ENCODE results near the gene TDP2.

Gene TDP2

DNA sequence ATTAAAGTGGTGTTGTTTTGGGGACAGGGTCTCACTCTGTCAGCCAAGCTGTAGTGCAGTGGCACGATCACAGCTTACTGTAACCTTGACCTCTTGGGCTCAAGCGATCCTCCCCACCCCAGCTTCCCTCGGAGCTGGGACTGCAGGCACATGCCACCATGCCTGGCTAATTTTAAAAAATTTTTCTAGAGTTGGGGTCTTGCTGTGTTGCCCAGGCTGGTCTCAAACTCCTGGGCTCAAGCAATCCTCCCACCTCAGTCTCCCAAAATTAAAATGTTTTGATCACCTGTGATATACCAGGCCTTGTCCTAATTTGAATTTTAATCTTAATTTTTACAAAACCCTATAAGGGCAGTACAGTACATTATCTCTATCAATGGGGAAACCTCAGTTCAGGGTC is 25.7 kb upstream of the TDP2 start:
- H3K4ac ChIP-seq (ENCODE audit: low read length): no peak overlapping the region
- H2AK5ac ChIP-seq (ENCODE audit: low read depth, low read length): no peak overlapping the region
- no peak overlapping the region for H3K27ac ChIP-seq (replicated peaks; ENCODE audit: low read length)
- no peak overlapping the region for H3K18ac ChIP-seq (ENCODE audit: low read length)
- no peak overlapping the region for H3K23ac ChIP-seq (ENCODE audit: low read depth, low read length, poor library complexity)
- H4K91ac ChIP-seq (ENCODE audit: low read depth, low read length, poor library complexity): no peak overlapping the region
- no peak overlapping the region for H2AFZ ChIP-seq (ENCODE audit: low read length)
- H3K79me1 ChIP-seq (ENCODE audit: low read depth, low read length): no peaks in the 10 kb centered on the region
- no peak overlapping the region for H3K9ac ChIP-seq (ENCODE audit: low read depth, low read length, poor library complexity)
- no peaks in the 10 kb centered on the region for H3K27me3 ChIP-seq (ENCODE audit: control insufficient read depth in 3 of 3, insufficient read depth in 3 of 3, low read depth in 1 of 3, low read length in 3 of 3)
- H4K8ac ChIP-seq (ENCODE audit: low read depth, low read length): no peak overlapping the region
- no peak overlapping the region for H3K14ac ChIP-seq (ENCODE audit: low read length)
- no peak overlapping the region for H2BK12ac ChIP-seq (ENCODE audit: low read length)
- no CpG with 5 or more reads among the region's 3 CpGs for WGBS, 2 donors (ENCODE audit: extremely low coverage in 2 of 2, insufficient read length in 2 of 2, insufficient replicate concordance in 1 of 2)
- no peaks in the 10 kb centered on the region for H3K4me1 ChIP-seq (ENCODE audit: control insufficient read depth in 2 of 2, insufficient read depth in 1 of 2, low read depth in 1 of 2, low read length in 2 of 2)
- H2BK120ac ChIP-seq (ENCODE audit: low read depth, low read length): no peak overlapping the region
- H2BK5ac ChIP-seq (ENCODE audit: low read length): no peak overlapping the region
- H3K4me2 ChIP-seq (ENCODE audit: insufficient read depth, low read length, poor library complexity, severe bottlenecking): no peak overlapping the region
- no peak for DNase-seq (ENCODE audit: low spot score)
- no peaks in the 10 kb centered on the region for H3K36me3 ChIP-seq (replicated peaks in 1 of 2; ENCODE audit: control insufficient read depth in 2 of 2, insufficient read depth in 2 of 2, low read length in 2 of 2)
- H3K9me3 ChIP-seq (replicated peaks in 1 of 2; ENCODE audit: control insufficient read depth in 2 of 2, insufficient read depth in 1 of 2, low read depth in 1 of 2, low read length in 2 of 2): no peaks in the 10 kb centered on the region
- no peak overlapping the region for H2BK15ac ChIP-seq (ENCODE audit: low read length)
- H3K4me3 ChIP-seq (ENCODE audit: low read length in 2 of 2): no peak overlapping the region

DNA sequence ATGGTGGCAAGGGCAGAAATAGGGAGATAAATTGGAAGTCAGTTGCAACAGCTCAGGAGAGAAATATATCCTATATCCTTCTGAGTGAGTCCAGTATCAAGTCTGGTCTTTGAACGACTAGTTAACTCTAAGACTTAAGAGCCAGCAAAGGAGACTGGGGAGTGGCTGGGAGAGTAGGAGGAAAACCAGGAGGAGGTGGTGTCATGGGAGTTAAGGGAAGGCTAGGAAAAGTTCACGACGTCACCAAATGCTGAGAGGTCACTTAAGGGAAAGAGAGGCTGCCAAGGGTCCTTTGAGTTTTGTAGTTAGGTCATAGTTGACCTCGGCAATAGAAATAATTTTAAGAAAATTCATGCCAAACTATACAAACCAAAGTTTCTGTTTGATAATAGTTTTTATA is 25.3 kb upstream of the TDP2 start:
- H3K27ac ChIP-seq (replicated peaks; ENCODE audit: low read length): no peak overlapping the region
- no peak overlapping the region for H2AFZ ChIP-seq (ENCODE audit: low read length)
- no peaks in the 10 kb centered on the region for H3K9me3 ChIP-seq (replicated peaks in 1 of 2; ENCODE audit: control insufficient read depth in 2 of 2, insufficient read depth in 1 of 2, low read depth in 1 of 2, low read length in 2 of 2)
- H2BK12ac ChIP-seq (ENCODE audit: low read length): no peak overlapping the region
- no peak overlapping the region for H2AK5ac ChIP-seq (ENCODE audit: low read depth, low read length)
- no peak overlapping the region for H3K18ac ChIP-seq (ENCODE audit: low read length)
- H2BK120ac ChIP-seq (ENCODE audit: low read depth, low read length): no peak overlapping the region
- H3K36me3 ChIP-seq (replicated peaks in 1 of 2; ENCODE audit: control insufficient read depth in 2 of 2, insufficient read depth in 2 of 2, low read length in 2 of 2): peaks cover 0 to under 1% of the 10 kb centered on the region in 2 donors
- H3K14ac ChIP-seq (ENCODE audit: low read length): no peak overlapping the region
- H3K27me3 ChIP-seq (ENCODE audit: control insufficient read depth in 3 of 3, insufficient read depth in 3 of 3, low read depth in 1 of 3, low read length in 3 of 3): no peaks in the 10 kb centered on the region
- no CpG with 5 or more reads among the region's 4 CpGs for WGBS, 2 donors (ENCODE audit: extremely low coverage in 2 of 2, insufficient read length in 2 of 2, insufficient replicate concordance in 1 of 2)
- no peak for DNase-seq (ENCODE audit: low spot score)
- no peak overlapping the region for H3K23ac ChIP-seq (ENCODE audit: low read depth, low read length, poor library complexity)
- H3K4me2 ChIP-seq (ENCODE audit: insufficient read depth, low read length, poor library complexity, severe bottlenecking): no peak overlapping the region
- H3K4me3 ChIP-seq (ENCODE audit: low read length in 2 of 2): no peak overlapping the region
- H2BK15ac ChIP-seq (ENCODE audit: low read length): no peak overlapping the region
- no peaks in the 10 kb centered on the region for H3K4me1 ChIP-seq (ENCODE audit: control insufficient read depth in 2 of 2, insufficient read depth in 1 of 2, low read depth in 1 of 2, low read length in 2 of 2)
- H4K8ac ChIP-seq (ENCODE audit: low read depth, low read length): no peak overlapping the region
- H3K79me1 ChIP-seq (ENCODE audit: low read depth, low read length): no peaks in the 10 kb centered on the region
- no peak overlapping the region for H3K9ac ChIP-seq (ENCODE audit: low read depth, low read length, poor library complexity)
- H3K4ac ChIP-seq (ENCODE audit: low read length): no peak overlapping the region
- no peak overlapping the region for H2BK5ac ChIP-seq (ENCODE audit: low read length)
- no peak overlapping the region for H4K91ac ChIP-seq (ENCODE audit: low read depth, low read length, poor library complexity)

DNA sequence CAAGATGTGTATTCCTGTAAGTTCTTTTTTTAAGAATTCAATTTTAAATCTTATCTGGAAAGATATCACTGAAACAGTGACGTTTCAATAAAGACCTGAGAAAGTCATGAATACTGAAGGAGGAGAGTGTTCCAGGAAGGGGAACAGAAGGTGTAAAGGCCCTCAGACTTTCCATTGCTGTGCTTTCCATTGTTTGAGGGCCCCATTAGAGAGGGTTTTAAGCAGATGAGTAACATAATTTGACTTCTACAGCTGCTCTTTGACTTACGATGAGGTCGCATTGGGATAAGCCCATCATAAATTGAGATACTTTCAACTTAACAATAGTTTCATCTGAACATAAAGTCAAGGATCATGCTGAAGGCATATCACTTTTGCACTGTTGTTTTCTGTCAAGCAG is 24.9 kb upstream of the TDP2 start:
- no peak overlapping the region for H3K14ac ChIP-seq (ENCODE audit: low read length)
- no peak overlapping the region for H3K4me2 ChIP-seq (ENCODE audit: insufficient read depth, low read length, poor library complexity, severe bottlenecking)
- H2AFZ ChIP-seq (ENCODE audit: low read length): no peak overlapping the region
- H2BK120ac ChIP-seq (ENCODE audit: low read depth, low read length): no peak overlapping the region
- H3K9ac ChIP-seq (ENCODE audit: low read depth, low read length, poor library complexity): no peak overlapping the region
- no peak overlapping the region for H2BK15ac ChIP-seq (ENCODE audit: low read length)
- H3K4me3 ChIP-seq (ENCODE audit: low read length in 2 of 2): no peak overlapping the region
- no peak overlapping the region for H2BK5ac ChIP-seq (ENCODE audit: low read length)
- no peak overlapping the region for H4K91ac ChIP-seq (ENCODE audit: low read depth, low read length, poor library complexity)
- no peaks in the 10 kb centered on the region for H3K79me1 ChIP-seq (ENCODE audit: low read depth, low read length)
- H3K18ac ChIP-seq (ENCODE audit: low read length): no peak overlapping the region
- H3K27ac ChIP-seq (replicated peaks; ENCODE audit: low read length): no peak overlapping the region
- H3K4ac ChIP-seq (ENCODE audit: low read length): no peak overlapping the region
- no peak overlapping the region for H4K8ac ChIP-seq (ENCODE audit: low read depth, low read length)
- no CpG with 5 or more reads among the region's 3 CpGs for WGBS, 2 donors (ENCODE audit: extremely low coverage in 2 of 2, insufficient read length in 2 of 2, insufficient replicate concordance in 1 of 2)
- no peak for DNase-seq (ENCODE audit: low spot score)
- no peaks in the 10 kb centered on the region for H3K27me3 ChIP-seq (ENCODE audit: control insufficient read depth in 3 of 3, insufficient read depth in 3 of 3, low read depth in 1 of 3, low read length in 3 of 3)
- H3K23ac ChIP-seq (ENCODE audit: low read depth, low read length, poor library complexity): no peak overlapping the region
- peaks cover 0 to 4% of the 10 kb centered on the region in 2 donors for H3K36me3 ChIP-seq (replicated peaks in 1 of 2; ENCODE audit: control insufficient read depth in 2 of 2, insufficient read depth in 2 of 2, low read length in 2 of 2)
- H3K4me1 ChIP-seq (ENCODE audit: control insufficient read depth in 2 of 2, insufficient read depth in 1 of 2, low read depth in 1 of 2, low read length in 2 of 2): no peaks in the 10 kb centered on the region
- H3K9me3 ChIP-seq (replicated peaks in 1 of 2; ENCODE audit: control insufficient read depth in 2 of 2, insufficient read depth in 1 of 2, low read depth in 1 of 2, low read length in 2 of 2): no peaks in the 10 kb centered on the region
- no peak overlapping the region for H2AK5ac ChIP-seq (ENCODE audit: low read depth, low read length)
- H2BK12ac ChIP-seq (ENCODE audit: low read length): no peak overlapping the region

DNA sequence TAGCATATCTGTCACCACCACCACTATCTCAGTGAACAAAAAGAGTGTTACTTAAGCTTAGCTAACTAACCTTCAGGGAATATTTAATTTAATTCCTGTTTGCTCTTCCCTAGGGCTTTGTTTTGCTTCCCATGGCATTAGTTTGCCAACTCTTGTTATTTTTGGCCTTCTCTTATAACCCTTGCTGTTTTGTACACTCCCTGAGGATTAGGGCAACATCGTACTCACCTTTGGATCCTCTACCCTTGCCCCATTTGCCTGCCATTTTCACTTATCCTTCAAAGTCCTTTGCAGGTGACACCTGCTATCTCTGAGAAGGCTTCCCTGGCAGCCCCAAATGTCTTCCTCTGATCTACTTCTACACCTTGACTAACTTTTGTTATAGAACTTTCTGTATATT is 23.9 kb upstream of the TDP2 start:
- Histone ChIP-seq H3K23ac (ENCODE audit: low read depth, low read length, poor library complexity) (no peak overlapping the region), H3K9me3 (replicated peaks in 1 of 2; ENCODE audit: control insufficient read depth in 2 of 2, insufficient read depth in 1 of 2, low read depth in 1 of 2, low read length in 2 of 2) (no peaks in the 10 kb centered on the region), H3K4me2 (ENCODE audit: insufficient read depth, low read length, poor library complexity, severe bottlenecking) (no peak overlapping the region), H3K27me3 (ENCODE audit: control insufficient read depth in 3 of 3, insufficient read depth in 3 of 3, low read depth in 1 of 3, low read length in 3 of 3) (no peaks in the 10 kb centered on the region), H3K4ac (ENCODE audit: low read length) (no peak overlapping the region), H3K9ac (ENCODE audit: low read depth, low read length, poor library complexity) (no peak overlapping the region), H2BK12ac (ENCODE audit: low read length) (no peak overlapping the region), H3K36me3 (replicated peaks in 1 of 2; ENCODE audit: control insufficient read depth in 2 of 2, insufficient read depth in 2 of 2, low read length in 2 of 2) (peaks cover 0 to 4% of the 10 kb centered on the region in 2 donors), H2AK5ac (ENCODE audit: low read depth, low read length) (no peak overlapping the region), H3K4me1 (ENCODE audit: control insufficient read depth in 2 of 2, insufficient read depth in 1 of 2, low read depth in 1 of 2, low read length in 2 of 2) (no peaks in the 10 kb centered on the region), H3K27ac (replicated peaks; ENCODE audit: low read length) (no peak overlapping the region), H4K8ac (ENCODE audit: low read depth, low read length) (no peak overlapping the region), H2BK120ac (ENCODE audit: low read depth, low read length) (no peak overlapping the region), H3K14ac (ENCODE audit: low read length) (no peak overlapping the region), H4K91ac (ENCODE audit: low read depth, low read length, poor library complexity) (no peak overlapping the region), H3K79me1 (ENCODE audit: low read depth, low read length) (no peaks in the 10 kb centered on the region), H3K4me3 (ENCODE audit: low read length in 2 of 2) (no peak overlapping the region), H2AFZ (ENCODE audit: low read length) (no peak overlapping the region), H2BK15ac (ENCODE audit: low read length) (no peak overlapping the region), H3K18ac (ENCODE audit: low read length) (no peak overlapping the region), H2BK5ac (ENCODE audit: low read length) (no peak overlapping the region)
- DNase-seq (ENCODE audit: low spot score): no peak
- WGBS, 2 donors (ENCODE audit: extremely low coverage in 2 of 2, insufficient read length in 2 of 2, insufficient replicate concordance in 1 of 2): no CpG with 5 or more reads among the region's 1 CpG
